Tibial nerve (tissue), 4 donors: Measurements from ENCODE around the gene NELL2. TPM values are rescaled to one million over a fixed set of nuclear protein-coding genes. Genes with fewer than 3 reads are reported as not detected.

Experiments
- DNase-seq, 2 donors: peaks; one replicate each; pipeline ENCODE4 v3.0.0-alpha.2; 2019; ENCODE audit warnings: low spot score in 2 of 2
- H3K27ac ChIP-seq, 4 donors: fragments of 200-600 bp; sonication (generic) in 3 of 4; one replicate each; pipeline ENCODE4 v1.5.1; 2017 to 2019; ENCODE audit warnings: mild to moderate bottlenecking in 1 of 4
- H3K27me3 ChIP-seq, 2 donors: fragments of 200-600 bp; sonication (generic) in 1 of 2; one replicate each; pipeline versions ENCODE4 v1.5.1 to v1.6.0; 2017 to 2019
- H3K36me3 ChIP-seq, 3 donors: fragments of 200-600 bp; sonication (generic); one replicate each; pipeline ENCODE4 v1.5.1; 2018 to 2019
- H3K4me1 ChIP-seq, 4 donors: fragments of 200-600 bp; sonication (generic) in 3 of 4; one replicate each; pipeline ENCODE4 v1.5.1; 2017 to 2019
- H3K4me3 ChIP-seq, 4 donors: fragments of 200-600 bp; sonication (generic) in 3 of 4; one replicate each; pipeline ENCODE4 v1.5.1; 2017 to 2019; ENCODE audit warnings: mild to moderate bottlenecking in 1 of 4, moderate library complexity in 1 of 4
- H3K9me3 ChIP-seq, 4 donors: fragments of 200-600 bp; sonication (generic) in 3 of 4; one replicate each; pipeline ENCODE4 v1.5.1; 2017 to 2019
- CTCF ChIP-seq, 5 experiments: fragments of 200-600 bp in 3 of 5; fragments of 450-650 bp in 2 of 5; sonication (generic) in 3 of 5; IDR thresholded peaks; one replicate each; pipeline ENCODE4 v1.5.1; 2016 to 2019; ENCODE audit warnings: antibody characterized with exemption in 5 of 5, mild to moderate bottlenecking in 3 of 5, moderate library complexity in 2 of 5
- EP300 ChIP-seq, 2 donors: sonication (generic); formaldehyde crosslinking; IDR thresholded peaks; one replicate each; pipeline ENCODE4 v1.6.1; 2017; ENCODE audit warnings: antibody characterized with exemption in 2 of 2, mild to moderate bottlenecking in 1 of 2
- POLR2A ChIP-seq, 2 donors: fragments of 450-650 bp; IDR thresholded peaks; one replicate each; pipeline ENCODE4 v1.6.1; 2017; ENCODE audit warnings: antibody characterized with exemption in 2 of 2, mild to moderate bottlenecking in 2 of 2, moderate library complexity in 2 of 2
- WGBS, 2 donors: methylation state at CpG; one replicate each; pipeline ENCODE4 v1.1.5; 2018; 5-methylcytosine and 5-hydroxymethylcytosine counted together
- total RNA-seq, 4 donors: library from RNA; depleted of rRNA; stranded (reverse); fragments of >200 nt; gene quantifications; one replicate each; pipeline ENCODE4 v1.1.0, GENCODE V29; 2016

Gene NELL2
- total RNA-seq, 4 donors from 2014 or later: 0.22 to 0.90 (median 0.63) TPM; not detected in 1

- H3K36me3 ChIP-seq: no peaks in the 10 kb centered on the region
- no peak overlapping the region for H3K27ac ChIP-seq
- H3K9me3 ChIP-seq: no peaks in the 10 kb centered on the region
- DNase-seq: no peak
- TF ChIP-seq EP300 (IDR thresholded peaks at IDR 0.05): no peak
- no peak for TF ChIP-seq CTCF (IDR thresholded peaks at IDR 0.05)
- no peak for TF ChIP-seq POLR2A (IDR thresholded peaks at IDR 0.05)
- 91 to 92% methylated on average over 6 of the region's 6 CpGs for WGBS, 2 donors
- H3K4me1 ChIP-seq: no peaks in the 10 kb centered on the region
- H3K4me3 ChIP-seq: no peak overlapping the region
- no peaks in the 10 kb centered on the region for H3K27me3 ChIP-seq
Measured at GRCh38 chr12:44570036-44570583, 306.0 kb downstream of the NELL2 start.

GRCh38 chr12:44565163-44565562, 311.0 kb downstream of the NELL2 start:
- Histone ChIP-seq H3K27ac (no peak overlapping the region), H3K9me3 (no peaks in the 10 kb centered on the region), H3K4me1 (no peaks in the 10 kb centered on the region), H3K27me3 (no peaks in the 10 kb centered on the region), H3K4me3 (no peak overlapping the region), H3K36me3 (no peaks in the 10 kb centered on the region)
- WGBS, 2 donors: 90 to 91% methylated on average over 5 of the region's 5 CpGs
- DNase-seq: no peak
- TF ChIP-seq EP300 (IDR thresholded peaks at IDR 0.05): no peak
- no peak for TF ChIP-seq POLR2A (IDR thresholded peaks at IDR 0.05)
- TF ChIP-seq CTCF (IDR thresholded peaks at IDR 0.05): no peak

GRCh38 chr12:44563486-44563885, 312.6 kb downstream of the NELL2 start:
- 78 to 83% methylated on average over 4 of the region's 4 CpGs for WGBS, 2 donors
- no peak for DNase-seq
- Histone ChIP-seq H3K36me3 (no peaks in the 10 kb centered on the region), H3K4me1 (no peaks in the 10 kb centered on the region), H3K9me3 (no peaks in the 10 kb centered on the region), H3K27ac (no peak overlapping the region), H3K4me3 (no peak overlapping the region), H3K27me3 (no peaks in the 10 kb centered on the region)
- TF ChIP-seq CTCF (IDR thresholded peaks at IDR 0.05): no peak
- TF ChIP-seq EP300 (IDR thresholded peaks at IDR 0.05): no peak
- no peak for TF ChIP-seq POLR2A (IDR thresholded peaks at IDR 0.05)

- no peaks in the 10 kb centered on the region for H3K9me3 ChIP-seq
- WGBS, 2 donors: 92 to 96% methylated on average over 13 to 14 of the region's 14 CpGs
- DNase-seq: no peak
- H3K4me3 ChIP-seq: no peak overlapping the region
- H3K27ac ChIP-seq: no peak overlapping the region
- no peaks in the 10 kb centered on the region for H3K27me3 ChIP-seq
- no peaks in the 10 kb centered on the region for H3K36me3 ChIP-seq
- no peak for TF ChIP-seq CTCF (IDR thresholded peaks at IDR 0.05)
- no peak for TF ChIP-seq EP300 (IDR thresholded peaks at IDR 0.05)
- TF ChIP-seq POLR2A (IDR thresholded peaks at IDR 0.05): no peak
- H3K4me1 ChIP-seq: no peaks in the 10 kb centered on the region
Measured at GRCh38 chr12:44558340-44559100, 317.6 kb downstream of the NELL2 start.

- Histone ChIP-seq H3K9me3 (no peaks in the 10 kb centered on the region), H3K4me1 (no peaks in the 10 kb centered on the region), H3K4me3 (no peak overlapping the region), H3K27me3 (no peaks in the 10 kb centered on the region), H3K36me3 (no peaks in the 10 kb centered on the region), H3K27ac (no peak overlapping the region)
- TF ChIP-seq POLR2A (IDR thresholded peaks at IDR 0.05): no peak
- DNase-seq: no peak
Measured at GRCh38 chr12:44555454-44555853, 320.7 kb downstream of the NELL2 start.
